NB4 (cell line): Measurements from ENCODE around the gene DOCK3.

Experiments used
- DNase-seq: peaks from one replicate; pipeline ENCODE4 v3.0.0; 2010; ENCODE audit warnings: low read depth
- H3K4me3 ChIP-seq: one replicate; pipeline ENCODE4 v1.5.1; 2011; ENCODE audit warnings: mild to moderate bottlenecking, low read depth, low read length, moderate library complexity
- CTCF ChIP-seq: IDR thresholded peaks from one replicate; pipeline ENCODE4 v1.5.1; 2012; ENCODE audit warnings: low read depth, low read length
- MAX ChIP-seq: IDR thresholded peaks from 2 replicates; pipeline ENCODE4 v1.6.1; 2011; ENCODE audit warnings: low read depth, low read length
- MYC ChIP-seq: IDR thresholded peaks from 2 replicates; pipeline ENCODE4 v1.6.1; 2011; ENCODE audit warnings: low read depth, low read length
- POLR2A ChIP-seq: IDR thresholded peaks from 2 replicates; pipeline ENCODE4 v1.6.1; 2011; ENCODE audit warnings: mild to moderate bottlenecking; ENCODE audit not compliant: insufficient read length; ENCODE audit errors: extremely low read depth

The DOCK3 gene

GRCh38 chr3:50653937-50654595 lies 20.7 kb upstream of the DOCK3 start:
- DNase-seq: no peak
- TF ChIP-seq MYC: no peak
- TF ChIP-seq POLR2A: no peak
- no peak for TF ChIP-seq CTCF
- no peak overlapping the region for H3K4me3 ChIP-seq

GRCh38 chr3:50655009-50655830 lies 19.5 kb upstream of the DOCK3 start:
- no peak overlapping the region for H3K4me3 ChIP-seq
- TF ChIP-seq MYC: no peak
- no peak for TF ChIP-seq CTCF
- no peak for TF ChIP-seq POLR2A
- TF ChIP-seq MAX: no peak
- peak; percentile 48 for DNase-seq

GRCh38 chr3:50656417-50657195 lies 18.1 kb upstream of the DOCK3 start:
- TF ChIP-seq MAX (no peak), MYC (no peak), POLR2A (no peak), CTCF (no peak)
- no peak for DNase-seq
- H3K4me3 ChIP-seq: no peak overlapping the region

GRCh38 chr3:50657407-50657806 lies 17.3 kb upstream of the DOCK3 start:
- TF ChIP-seq CTCF (no peak), MAX (no peak), POLR2A (no peak), MYC (no peak)
- no peak overlapping the region for H3K4me3 ChIP-seq
- no peak for DNase-seq

GRCh38 chr3:50657816-50658215 lies 16.9 kb upstream of the DOCK3 start:
- no peak for DNase-seq
- TF ChIP-seq MAX (no peak), CTCF (no peak), POLR2A (no peak), MYC (no peak)
- H3K4me3 ChIP-seq: no peak overlapping the region
